Measurements from ENCODE around the gene CFDP1.

GRCh38 chr16:75371171-75371570 is 62.1 kb downstream of the CFDP1 start:
- TF ChIP-seq CTCF (IDR thresholded peaks at IDR 0.05) (no peak), POLR2A (IDR thresholded peaks at IDR 0.05; ENCODE audit: low read length) (no peak), RFX5 (IDR thresholded peaks at IDR 0.05) (no peak)
- TF ChIP-seq, protein P1, sequence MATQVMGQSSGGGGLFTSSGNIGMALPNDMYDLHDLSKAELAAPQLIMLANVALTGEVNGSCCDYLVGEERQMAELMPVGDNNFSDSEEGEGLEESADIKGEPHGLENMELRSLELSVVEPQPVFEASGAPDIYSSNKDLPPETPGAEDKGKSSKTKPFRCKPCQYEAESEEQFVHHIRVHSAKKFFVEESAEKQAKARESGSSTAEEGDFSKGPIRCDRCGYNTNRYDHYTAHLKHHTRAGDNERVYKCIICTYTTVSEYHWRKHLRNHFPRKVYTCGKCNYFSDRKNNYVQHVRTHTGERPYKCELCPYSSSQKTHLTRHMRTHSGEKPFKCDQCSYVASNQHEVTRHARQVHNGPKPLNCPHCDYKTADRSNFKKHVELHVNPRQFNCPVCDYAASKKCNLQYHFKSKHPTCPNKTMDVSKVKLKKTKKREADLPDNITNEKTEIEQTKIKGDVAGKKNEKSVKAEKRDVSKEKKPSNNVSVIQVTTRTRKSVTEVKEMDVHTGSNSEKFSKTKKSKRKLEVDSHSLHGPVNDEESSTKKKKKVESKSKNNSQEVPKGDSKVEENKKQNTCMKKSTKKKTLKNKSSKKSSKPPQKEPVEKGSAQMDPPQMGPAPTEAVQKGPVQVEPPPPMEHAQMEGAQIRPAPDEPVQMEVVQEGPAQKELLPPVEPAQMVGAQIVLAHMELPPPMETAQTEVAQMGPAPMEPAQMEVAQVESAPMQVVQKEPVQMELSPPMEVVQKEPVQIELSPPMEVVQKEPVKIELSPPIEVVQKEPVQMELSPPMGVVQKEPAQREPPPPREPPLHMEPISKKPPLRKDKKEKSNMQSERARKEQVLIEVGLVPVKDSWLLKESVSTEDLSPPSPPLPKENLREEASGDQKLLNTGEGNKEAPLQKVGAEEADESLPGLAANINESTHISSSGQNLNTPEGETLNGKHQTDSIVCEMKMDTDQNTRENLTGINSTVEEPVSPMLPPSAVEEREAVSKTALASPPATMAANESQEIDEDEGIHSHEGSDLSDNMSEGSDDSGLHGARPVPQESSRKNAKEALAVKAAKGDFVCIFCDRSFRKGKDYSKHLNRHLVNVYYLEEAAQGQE (IDR thresholded peaks at IDR 0.05), result no peak
- TF ChIP-seq, protein P2, sequence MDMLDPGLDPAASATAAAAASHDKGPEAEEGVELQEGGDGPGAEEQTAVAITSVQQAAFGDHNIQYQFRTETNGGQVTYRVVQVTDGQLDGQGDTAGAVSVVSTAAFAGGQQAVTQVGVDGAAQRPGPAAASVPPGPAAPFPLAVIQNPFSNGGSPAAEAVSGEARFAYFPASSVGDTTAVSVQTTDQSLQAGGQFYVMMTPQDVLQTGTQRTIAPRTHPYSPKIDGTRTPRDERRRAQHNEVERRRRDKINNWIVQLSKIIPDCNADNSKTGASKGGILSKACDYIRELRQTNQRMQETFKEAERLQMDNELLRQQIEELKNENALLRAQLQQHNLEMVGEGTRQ (IDR thresholded peaks at IDR 0.05), result no peak
